Fibroblast of lung (primary cell): ENCODE data around the gene NATD1.

ENCODE experiments used
- CTCF ChIP-seq, 2 donors: IDR thresholded peaks in 1 of 2; conservative IDR thresholded peaks in 1 of 2; 1 replicate in 1 of 2; 2 replicates in 1 of 2; pipeline ENCODE4 v1.5.1; 2011 to 2012; ENCODE audit warnings: low read length in 2 of 2, control low read depth in 1 of 2, inconsistent platforms in 1 of 2, low read depth in 1 of 2, mild to moderate bottlenecking in 1 of 2
- EZH2 ChIP-seq: IDR thresholded peaks from 2 replicates; pipeline ENCODE4 v1.5.1; 2012; ENCODE audit warnings: low read length, control low read depth, mild to moderate bottlenecking; ENCODE audit errors: missing control alignments

- no peak for TF ChIP-seq CTCF (conservative IDR thresholded peaks at IDR 0.05 in 1 of 2, IDR thresholded peaks at IDR 0.05 in 1 of 2; ENCODE audit: low read depth in 1 of 2, low read length in 2 of 2)
- no peak for TF ChIP-seq EZH2
These were observed 34.3 kb downstream of the NATD1 start for GRCh38 chr17:21218831-21219380.
